DOHH2 (cell line): ENCODE results near the gene HPCA.

Experiments used
- CTCF ChIP-seq: fragments of 200-600 bp; sonication (generic); IDR thresholded peaks from one replicate; pipeline ENCODE4 v1.5.1; 2014; ENCODE audit warnings: antibody characterized with exemption, mild to moderate bottlenecking, low read depth, low read length; ENCODE audit not compliant: poor library complexity, severe bottlenecking
- EZH2phosphoT487 ChIP-seq: fragments of 200-600 bp; sonication (generic); IDR thresholded peaks from 2 replicates; pipeline ENCODE4 v1.6.1; 2017; ENCODE audit warnings: borderline replicate concordance, mild to moderate bottlenecking, antibody characterized with exemption, low read length, moderate library complexity, mixed read lengths

GRCh38 chr1:32896451-32896850 lies 10.2 kb downstream of the HPCA start:
- TF ChIP-seq CTCF, result no peak
- TF ChIP-seq EZH2phosphoT487, result no peak
